ENCODE results near the gene HSD17B3.

HSD17B3 gene

DNA sequence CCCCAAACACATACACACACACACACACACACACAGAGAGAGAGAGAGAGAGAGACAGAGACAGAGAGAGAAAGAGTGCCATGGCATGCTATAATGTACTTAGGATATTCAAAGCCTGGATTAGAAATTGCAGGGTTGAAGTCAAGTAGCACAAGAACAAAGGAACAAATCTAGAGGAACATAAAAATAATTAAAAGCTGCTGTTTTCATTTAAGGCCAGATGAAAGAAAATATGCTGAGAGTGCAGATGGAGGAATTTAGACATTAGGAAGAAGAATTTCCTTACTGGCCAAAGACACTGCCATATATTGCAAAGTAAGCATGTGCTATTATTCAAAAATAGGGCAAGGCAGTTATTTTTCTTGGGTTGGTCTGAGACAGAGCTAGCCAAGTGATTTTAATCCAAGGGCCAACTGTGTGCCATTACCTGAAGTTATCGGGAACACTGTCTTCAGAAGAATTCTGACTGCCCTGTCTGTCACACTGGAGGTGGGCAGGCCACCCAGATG lies 31.7 kb downstream of the HSD17B3 start:
- TF ChIP-seq ZFX (IDR thresholded peaks at IDR 0.05; ENCODE audit: borderline replicate concordance): no peak
- TF ChIP-seq, protein P1, sequence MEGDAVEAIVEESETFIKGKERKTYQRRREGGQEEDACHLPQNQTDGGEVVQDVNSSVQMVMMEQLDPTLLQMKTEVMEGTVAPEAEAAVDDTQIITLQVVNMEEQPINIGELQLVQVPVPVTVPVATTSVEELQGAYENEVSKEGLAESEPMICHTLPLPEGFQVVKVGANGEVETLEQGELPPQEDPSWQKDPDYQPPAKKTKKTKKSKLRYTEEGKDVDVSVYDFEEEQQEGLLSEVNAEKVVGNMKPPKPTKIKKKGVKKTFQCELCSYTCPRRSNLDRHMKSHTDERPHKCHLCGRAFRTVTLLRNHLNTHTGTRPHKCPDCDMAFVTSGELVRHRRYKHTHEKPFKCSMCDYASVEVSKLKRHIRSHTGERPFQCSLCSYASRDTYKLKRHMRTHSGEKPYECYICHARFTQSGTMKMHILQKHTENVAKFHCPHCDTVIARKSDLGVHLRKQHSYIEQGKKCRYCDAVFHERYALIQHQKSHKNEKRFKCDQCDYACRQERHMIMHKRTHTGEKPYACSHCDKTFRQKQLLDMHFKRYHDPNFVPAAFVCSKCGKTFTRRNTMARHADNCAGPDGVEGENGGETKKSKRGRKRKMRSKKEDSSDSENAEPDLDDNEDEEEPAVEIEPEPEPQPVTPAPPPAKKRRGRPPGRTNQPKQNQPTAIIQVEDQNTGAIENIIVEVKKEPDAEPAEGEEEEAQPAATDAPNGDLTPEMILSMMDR (IDR thresholded peaks at IDR 0.05): no peak
- H3K27ac ChIP-seq: no peak overlapping the region

DNA sequence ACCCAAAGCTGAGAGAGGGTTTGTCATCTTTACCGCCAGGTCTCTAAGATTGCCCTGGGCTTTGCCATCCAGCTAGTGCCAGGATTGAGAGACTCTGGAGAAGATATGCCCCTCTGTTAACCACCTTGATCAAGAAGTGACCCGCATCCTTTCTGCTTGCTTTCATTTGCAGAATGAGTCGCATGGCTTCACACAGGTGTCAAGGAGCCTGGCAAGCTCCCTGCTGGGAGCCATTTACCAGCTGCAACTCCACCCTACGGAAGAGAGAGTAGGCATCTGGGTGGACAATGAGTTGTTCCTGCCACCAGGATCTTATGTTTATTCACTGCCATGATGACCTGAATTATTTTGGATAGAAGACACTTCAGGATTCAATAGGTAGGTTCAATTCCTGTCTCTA lies 43.0 kb downstream of the HSD17B3 start:
- TF ChIP-seq ZFX (IDR thresholded peaks at IDR 0.05; ENCODE audit: borderline replicate concordance): no peak
- TF ChIP-seq, protein P1 (IDR thresholded peaks at IDR 0.05): no peak
- H3K27ac ChIP-seq: no peak overlapping the region

DNA sequence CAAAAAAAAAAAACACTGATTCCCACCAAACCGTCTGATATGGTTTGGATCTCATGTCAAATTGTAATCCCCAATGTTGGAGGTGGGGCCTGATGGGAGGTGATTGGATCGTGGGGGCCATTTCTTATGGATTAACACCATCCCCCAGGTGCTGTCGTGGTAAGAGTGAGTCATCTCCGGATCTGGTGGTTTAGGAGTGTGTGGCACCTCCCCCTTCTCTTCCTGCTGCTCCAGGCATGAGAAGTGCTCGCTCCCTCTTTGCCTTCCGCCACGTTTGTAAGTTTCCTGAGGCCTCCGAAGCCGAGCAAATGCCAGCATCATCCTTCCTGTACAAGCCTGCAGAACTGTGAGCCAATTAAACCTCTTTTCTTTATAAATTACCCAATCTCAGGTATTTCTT lies 45.2 kb downstream of the HSD17B3 start:
- no peak overlapping the region for H3K27ac ChIP-seq
- TF ChIP-seq ZFX (IDR thresholded peaks at IDR 0.05; ENCODE audit: borderline replicate concordance): no peak
- TF ChIP-seq, protein P1 (IDR thresholded peaks at IDR 0.05): no peak

DNA sequence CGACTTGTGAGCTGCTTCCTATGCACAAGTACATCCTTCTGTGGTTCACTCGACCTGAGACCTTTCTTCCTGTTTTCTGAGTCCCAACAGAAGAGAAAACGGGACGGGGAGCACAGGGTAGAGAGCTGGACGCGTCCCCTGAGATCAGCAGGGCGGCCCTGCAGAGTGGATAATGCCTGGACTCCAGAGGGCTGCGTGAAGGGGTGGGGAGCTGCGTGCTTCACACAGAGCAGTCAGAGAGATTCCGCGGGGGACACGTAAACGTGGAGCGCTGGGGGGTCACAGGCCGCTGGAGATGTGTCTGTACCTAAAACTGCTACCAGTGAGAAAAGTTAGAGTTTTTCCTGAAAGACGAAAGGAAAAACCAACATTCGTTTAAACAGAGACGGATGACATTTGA lies 46.3 kb downstream of the HSD17B3 start:
- H3K27ac ChIP-seq: no peak overlapping the region
- TF ChIP-seq ZFX (IDR thresholded peaks at IDR 0.05; ENCODE audit: borderline replicate concordance): no peak
- TF ChIP-seq, protein P1 (IDR thresholded peaks at IDR 0.05): no peak

DNA sequence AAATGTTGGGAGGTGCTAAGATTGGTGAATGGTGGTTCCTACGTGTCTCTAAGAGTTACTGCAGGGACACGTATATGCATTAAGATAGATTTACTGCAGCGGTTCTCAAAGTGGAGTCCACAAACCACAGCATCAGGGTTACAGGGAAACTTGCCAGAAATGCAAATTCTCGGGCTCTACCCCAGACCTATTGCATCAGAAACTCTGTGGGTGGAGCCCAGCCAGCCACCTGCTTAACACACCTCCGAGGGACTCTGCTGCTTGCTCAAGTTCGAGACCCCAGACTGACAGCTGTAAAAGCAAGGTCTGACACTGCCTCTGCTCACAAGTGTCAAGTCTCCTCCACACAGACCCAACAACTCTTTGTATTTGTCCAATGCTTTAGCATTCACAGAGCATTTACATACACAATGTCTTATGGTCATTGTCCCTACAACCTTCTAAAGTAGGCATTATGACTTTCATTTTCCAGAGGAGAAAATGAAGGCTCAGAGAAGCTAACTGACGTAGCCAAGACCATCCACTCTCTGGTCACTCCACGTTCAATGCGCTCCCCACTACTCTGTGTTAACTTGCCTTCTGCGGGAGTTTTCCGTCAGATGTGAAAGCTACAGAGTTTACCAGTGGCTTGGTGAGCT lies 48.8 kb downstream of the HSD17B3 start:
- H3K27ac ChIP-seq: no peak overlapping the region
- TF ChIP-seq ZFX (IDR thresholded peaks at IDR 0.05; ENCODE audit: borderline replicate concordance): no peak
- TF ChIP-seq, protein P1 (IDR thresholded peaks at IDR 0.05): no peak

DNA sequence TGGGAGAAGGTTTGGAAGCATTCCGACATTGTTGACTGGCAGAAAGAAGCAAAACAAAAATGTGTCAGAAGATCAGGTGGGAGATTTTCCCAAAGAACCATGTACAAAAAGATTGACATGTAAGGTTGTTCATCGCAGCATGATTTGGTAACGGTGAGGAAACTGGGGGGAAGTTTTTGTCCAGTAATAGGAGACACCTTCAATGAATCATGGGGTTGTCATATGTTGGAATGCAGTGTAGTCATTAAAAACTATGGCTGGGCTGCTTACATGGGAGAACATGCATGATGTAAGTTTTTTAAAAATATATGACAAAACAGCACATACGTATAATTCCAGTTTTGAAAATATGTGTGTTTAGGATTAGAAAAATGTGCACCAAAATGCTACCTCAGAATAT lies 50.5 kb downstream of the HSD17B3 start:
- TF ChIP-seq ZFX (IDR thresholded peaks at IDR 0.05; ENCODE audit: borderline replicate concordance): no peak
- TF ChIP-seq, protein P1 (IDR thresholded peaks at IDR 0.05): no peak
- no peak overlapping the region for H3K27ac ChIP-seq

DNA sequence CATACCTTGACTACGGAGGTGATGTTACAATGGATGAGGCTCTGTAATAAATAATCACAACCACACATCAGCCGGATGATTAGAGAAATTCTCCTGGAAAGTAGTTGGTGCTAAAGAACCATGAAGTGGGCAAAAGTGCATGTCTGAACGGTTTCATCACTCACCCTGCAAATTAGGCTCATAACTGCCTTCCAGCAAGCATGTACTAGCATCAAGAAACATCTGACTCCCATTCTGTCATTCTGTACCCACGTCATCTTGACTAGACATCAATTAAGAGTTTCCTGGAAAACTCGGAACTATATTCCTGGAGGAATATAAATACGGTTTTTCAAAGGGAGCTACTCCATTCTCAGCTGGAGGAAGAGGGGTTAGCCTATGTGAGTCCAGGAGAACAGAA lies 52.2 kb downstream of the HSD17B3 start:
- TF ChIP-seq ZFX (IDR thresholded peaks at IDR 0.05; ENCODE audit: borderline replicate concordance): no peak
- TF ChIP-seq, protein P1 (IDR thresholded peaks at IDR 0.05): no peak
- H3K27ac ChIP-seq: no peak overlapping the region

Data from 22Rv1 (cell line).